ENCODE measurements around the gene MAPK12.
A peak's percentile ranks its signal among the peaks of the same experiment; 100 is the strongest.
"Not testable (repeated sequence)": the region's sequence is repeated elsewhere in the genome, so short reads cannot be mapped to it uniquely, and the experiment has no call there.

Gene MAPK12

DNA sequence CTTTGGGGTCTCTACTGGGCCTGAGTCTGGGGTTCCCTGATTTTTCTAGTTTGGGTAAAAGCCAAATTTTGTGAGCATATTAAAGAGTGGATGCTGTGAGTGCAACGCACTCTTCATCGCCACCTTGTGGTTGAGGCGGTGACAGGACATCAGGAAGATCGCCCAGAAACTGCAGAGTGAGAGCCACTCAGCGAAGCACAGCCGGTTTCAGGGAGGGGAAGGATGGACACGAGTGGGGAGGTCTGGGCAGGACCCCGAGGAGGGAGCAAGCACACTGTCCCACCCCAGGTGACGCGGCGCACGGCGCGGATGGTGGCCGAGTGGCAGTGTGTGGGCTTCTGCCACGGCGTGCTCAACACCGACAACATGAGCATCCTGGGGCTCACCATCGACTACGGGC is 51.6 kb downstream of the MAPK12 start:
- DNase-seq, result peak; percentile 72

DNA sequence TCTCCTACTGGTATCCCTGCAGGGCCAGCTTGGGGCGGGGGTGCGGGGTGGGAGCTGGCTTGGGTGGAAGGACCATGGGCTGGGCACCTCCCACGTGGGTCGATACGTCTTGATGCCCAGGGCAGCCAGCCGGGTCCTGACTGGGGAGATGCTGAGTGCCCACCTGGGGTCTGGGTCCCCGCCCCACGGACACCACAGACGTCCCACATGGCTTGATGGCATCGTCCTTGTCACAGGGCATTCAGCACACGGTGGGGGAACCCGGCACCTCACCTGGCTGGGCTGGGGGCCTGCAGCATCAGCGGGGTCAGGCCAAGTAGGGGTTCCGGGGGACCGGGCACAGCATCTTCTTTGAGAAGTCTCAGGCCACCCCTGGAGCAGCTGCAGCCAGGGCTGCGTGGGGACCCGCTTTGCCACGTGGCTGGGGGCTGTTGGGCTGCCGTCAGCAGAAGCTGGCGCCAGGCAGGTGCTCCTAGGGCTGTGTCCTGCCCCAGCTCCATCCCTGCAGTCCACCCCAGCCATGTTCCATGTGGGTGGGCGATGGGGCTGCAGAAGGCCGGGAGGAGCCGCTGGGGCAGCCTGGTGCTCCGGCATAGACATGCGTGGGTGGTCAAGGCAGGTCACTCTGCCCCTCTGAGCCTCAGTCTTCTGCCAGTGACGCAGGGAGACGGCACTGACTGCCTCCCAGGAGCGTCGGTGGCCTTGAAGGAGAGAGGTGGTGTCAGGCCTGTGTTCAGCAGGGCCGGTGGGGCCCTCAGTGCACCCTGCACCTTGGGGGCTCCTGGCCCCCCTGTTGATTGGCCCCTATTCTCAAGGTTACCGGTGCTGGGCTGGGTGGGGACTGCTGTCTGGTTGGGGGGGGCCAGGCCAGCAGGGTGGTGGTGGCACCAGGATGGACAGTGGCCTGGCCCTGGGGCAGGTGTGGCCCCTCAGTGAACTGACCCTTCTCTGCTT is 52.3 kb downstream of the MAPK12 start:
- peak; percentile 16 for DNase-seq

DNA sequence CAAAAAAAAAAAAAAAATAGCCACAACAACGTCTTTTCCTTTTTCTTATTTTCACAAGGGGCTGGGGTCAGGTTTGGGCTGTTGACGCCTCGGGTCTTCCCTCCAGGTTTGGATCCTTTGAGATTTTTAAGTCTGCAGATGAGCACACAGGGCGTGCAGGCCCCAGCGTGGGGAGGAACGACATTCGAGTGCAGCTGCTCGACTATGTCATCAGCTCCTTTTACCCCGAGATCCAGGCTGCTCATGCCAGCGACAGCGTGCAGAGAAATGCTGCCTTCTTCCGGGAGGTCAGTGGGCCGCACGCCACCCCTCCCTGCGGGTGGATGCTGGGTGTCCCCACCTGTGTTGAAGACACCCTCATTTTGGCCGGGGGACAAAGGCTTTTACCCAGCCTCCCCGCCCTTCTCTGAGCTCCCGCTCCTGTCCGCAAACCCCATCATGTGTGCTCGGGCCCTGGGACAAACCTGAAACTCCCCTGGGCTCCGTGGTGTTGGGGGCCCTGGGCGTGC is 53.0 kb downstream of the MAPK12 start:
- no peak for DNase-seq

DNA sequence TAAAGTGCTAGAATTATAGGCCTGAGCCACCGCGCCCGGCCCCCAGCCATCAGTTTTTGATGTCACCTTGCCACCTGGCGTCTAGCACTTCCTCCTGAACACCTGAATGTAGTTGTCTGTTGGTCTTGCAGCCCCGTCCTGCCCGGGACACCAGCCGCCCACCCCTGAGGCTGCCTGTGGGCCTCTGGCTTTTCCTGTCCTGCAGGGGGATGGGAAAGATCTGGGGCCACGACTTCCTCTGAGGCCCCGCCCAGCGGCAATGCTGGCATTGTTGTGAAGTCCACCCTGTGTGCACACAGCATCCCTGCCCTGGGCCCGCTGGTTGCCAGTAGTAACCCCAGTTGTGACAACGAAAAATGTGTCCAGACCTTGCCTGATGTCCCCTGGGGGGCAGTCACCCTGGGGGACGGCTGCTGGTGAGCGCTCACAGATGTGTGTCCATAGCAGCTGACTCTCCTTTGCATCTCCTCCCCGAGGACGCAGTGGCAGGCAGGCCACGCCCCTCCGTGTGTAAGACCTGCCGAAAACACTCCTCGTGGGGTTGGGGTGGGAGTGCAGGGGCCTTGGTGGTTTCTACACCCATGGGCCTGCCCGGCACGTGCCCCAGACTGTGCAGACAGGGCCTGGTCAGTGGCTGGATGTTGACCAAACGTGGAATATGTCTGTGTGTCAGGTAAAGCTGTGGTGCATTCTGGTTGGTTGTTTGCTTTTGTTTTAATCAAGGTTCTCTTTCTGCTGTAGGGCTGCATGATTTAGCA is 53.9 kb downstream of the MAPK12 start:
- DNase-seq, result no peak

DNA sequence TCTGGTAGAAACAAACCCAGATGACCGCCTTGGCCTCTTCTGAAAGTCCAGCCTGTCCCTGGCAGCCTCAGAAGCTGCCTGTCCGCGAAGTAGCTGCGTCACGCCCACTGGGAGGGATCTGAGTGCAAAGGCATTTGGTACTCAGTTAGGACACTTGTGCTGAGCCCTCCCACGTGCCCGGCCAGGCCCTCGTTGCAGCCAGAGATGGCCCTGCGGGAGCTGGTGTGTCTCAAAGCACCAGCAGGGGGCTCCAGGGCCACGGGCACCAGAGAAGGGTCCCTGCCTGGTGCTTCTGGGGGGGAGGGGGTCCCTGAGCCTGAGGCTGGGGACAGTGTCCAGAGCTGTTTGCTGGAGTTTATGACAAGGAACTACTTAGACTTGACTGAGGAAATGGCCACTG is 54.9 kb downstream of the MAPK12 start:
- DNase-seq, result peak; percentile 16

DNA sequence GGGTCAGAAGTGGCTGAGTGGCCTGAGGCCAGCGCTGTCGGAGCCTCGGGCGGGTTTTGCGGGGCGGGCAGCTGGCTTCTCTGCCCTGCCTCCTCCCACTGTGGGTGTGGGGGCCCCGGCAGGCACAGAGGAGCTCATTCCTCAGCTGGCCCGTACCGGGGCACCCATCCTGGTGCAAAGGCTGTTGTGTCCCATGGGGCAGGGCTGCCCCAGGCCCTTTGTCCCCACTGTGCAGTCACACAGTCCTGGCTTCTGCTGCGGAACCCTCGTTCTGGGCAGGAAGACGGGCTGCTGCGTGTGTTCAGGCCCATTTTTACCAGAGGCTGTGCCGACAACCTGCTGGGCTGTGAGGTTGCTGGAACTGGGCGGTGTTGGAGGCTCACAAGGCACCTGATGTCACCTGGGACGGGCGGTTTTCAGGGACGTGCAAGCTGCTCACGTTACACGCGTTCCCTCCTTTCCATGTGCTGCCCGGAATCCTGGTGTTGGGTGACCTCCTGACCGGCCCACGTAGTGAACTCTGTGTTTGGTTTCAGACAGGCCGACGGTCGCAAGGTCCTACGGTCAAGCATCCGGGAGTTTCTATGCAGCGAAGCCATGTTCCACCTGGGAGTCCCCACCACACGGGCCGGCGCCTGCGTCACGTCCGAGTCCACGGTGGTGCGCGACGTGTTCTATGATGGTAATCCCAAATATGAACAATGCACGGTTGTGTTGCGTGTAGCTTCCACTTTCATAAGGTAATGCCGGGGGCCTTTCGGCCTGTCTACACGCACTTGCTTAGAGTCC is 55.5 kb downstream of the MAPK12 start:
- DNase-seq, result no peak

DNA sequence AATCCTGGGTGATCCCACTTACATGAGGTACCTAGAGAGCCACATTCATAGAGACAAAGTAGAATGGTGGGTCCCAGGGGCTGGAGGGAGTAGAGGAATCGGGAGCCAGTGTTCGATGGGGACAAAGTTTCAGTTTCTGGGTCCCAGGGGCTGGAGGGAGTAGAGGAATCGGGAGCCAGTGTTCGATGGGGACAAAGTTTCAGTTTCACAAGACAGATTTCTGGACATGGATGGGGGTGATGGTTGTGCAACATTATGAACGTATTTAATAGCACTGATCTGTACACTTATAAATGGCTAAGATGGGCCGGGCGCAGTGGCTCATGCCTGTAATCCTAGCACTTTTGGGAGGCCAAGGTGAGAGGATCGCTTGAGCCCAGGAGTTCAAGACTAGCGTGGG is 56.5 kb downstream of the MAPK12 start:
- DNase-seq, result not testable (repeated sequence)

DNA sequence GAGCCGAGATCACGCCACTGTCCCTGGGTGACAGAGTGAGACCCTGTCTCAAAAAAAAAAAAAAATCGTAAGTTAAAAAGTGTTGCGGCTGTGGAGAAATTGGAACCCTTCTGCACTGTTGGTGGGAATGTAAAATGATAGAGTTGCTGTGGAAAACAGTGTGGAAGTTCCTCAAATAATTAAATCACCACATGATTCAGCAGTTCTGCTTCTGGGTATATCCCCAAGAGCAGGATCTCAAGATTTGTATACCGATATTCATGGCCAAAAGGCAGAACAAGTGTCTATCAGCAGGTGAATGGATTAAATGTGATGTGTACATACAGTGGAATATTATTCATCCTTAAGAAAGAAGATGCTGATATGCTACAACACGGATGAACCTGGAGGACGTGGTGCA is 56.9 kb downstream of the MAPK12 start:
- DNase-seq, result no peak

DNA sequence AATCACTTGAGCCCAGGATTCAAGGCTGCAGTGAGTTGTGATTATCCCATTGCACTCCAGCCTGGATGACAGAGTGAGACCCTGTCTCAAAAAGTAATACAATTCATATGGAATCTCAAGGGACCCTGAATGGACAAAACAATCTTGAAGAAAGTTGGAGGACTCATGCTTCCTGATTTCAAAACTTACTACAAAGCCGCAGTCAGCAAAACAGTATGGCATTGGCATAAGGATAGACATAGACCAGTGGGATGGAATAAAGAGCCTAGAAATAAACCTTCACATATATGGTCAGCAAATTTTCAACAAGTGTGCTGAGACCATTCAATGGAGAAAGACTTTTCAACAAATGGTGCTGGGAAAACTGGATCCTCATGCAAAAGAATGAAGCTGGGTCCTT is 58.2 kb downstream of the MAPK12 start:
- no peak for DNase-seq
